Loucy (cell line): ENCODE data around the gene LTBP1.
"Not testable (repeated sequence)": the region's sequence is repeated elsewhere in the genome, so short reads cannot be mapped to it uniquely, and the experiment has no call there.

ENCODE experiments used
- H2AFZ ChIP-seq: fragments of 200-600 bp; sonication (generic); 2 replicates; pipeline ENCODE4 v1.6.0; 2016; ENCODE audit warnings: antibody characterized with exemption, mild to moderate bottlenecking, low read length, moderate library complexity
- H3F3A ChIP-seq: fragments of 200-600 bp; 2 replicates; pipeline ENCODE4 v1.6.0; 2016; ENCODE audit warnings: antibody characterized with exemption, low read depth, mild to moderate bottlenecking
- H3K27me3 ChIP-seq: fragments of 200-600 bp; sonication (generic); 2 replicates; pipeline ENCODE4 v1.6.1; 2014; ENCODE audit warnings: low read length, mild to moderate bottlenecking; ENCODE audit not compliant: insufficient read depth, poor library complexity, severe bottlenecking
- H3K36me3 ChIP-seq: fragments of 200-600 bp; sonication (generic); 2 replicates; pipeline ENCODE4 v1.6.1; 2016; ENCODE audit warnings: low read length; ENCODE audit not compliant: insufficient read depth
- H3K4me1 ChIP-seq: fragments of 200-600 bp; sonication (generic); 2 replicates; pipeline ENCODE4 v1.5.1; 2014; ENCODE audit warnings: low read length, mild to moderate bottlenecking; ENCODE audit not compliant: insufficient read depth, poor library complexity, severe bottlenecking
- H3K4me2 ChIP-seq: fragments of 200-600 bp; sonication (generic); 2 replicates; pipeline ENCODE4 v1.6.0; 2014; ENCODE audit warnings: antibody characterized with exemption, low read length, low read depth, mild to moderate bottlenecking; ENCODE audit not compliant: poor library complexity, severe bottlenecking
- H3K4me3 ChIP-seq: fragments of 200-600 bp; sonication (generic); 2 replicates; pipeline ENCODE4 v1.5.1; 2014; ENCODE audit warnings: low read length, mild to moderate bottlenecking, mixed read lengths; ENCODE audit not compliant: poor library complexity, severe bottlenecking
- H3K79me2 ChIP-seq: fragments of 200-600 bp; sonication (generic); 2 replicates; pipeline ENCODE4 v1.6.1; 2014; ENCODE audit warnings: low read length; ENCODE audit not compliant: insufficient read depth
- H3K9ac ChIP-seq: fragments of 200-600 bp; sonication (generic); 2 replicates; pipeline ENCODE4 v1.6.0; 2014; ENCODE audit warnings: mild to moderate bottlenecking, low read depth, low read length, moderate library complexity; ENCODE audit not compliant: poor library complexity, severe bottlenecking
- H3K9me2 ChIP-seq: fragments of 200-600 bp; sonication (generic); replicated peaks from 2 replicates; pipeline ENCODE4 v1.6.1; 2016; ENCODE audit warnings: low read depth, low read length, mixed read lengths
- H3K9me3 ChIP-seq: fragments of 200-600 bp; sonication (generic); 2 replicates; pipeline ENCODE4 v1.6.1; 2014; ENCODE audit warnings: mild to moderate bottlenecking, antibody characterized with exemption, low read length, low read depth; ENCODE audit not compliant: insufficient read depth
- H4K20me1 ChIP-seq: fragments of 200-600 bp; sonication (generic); 2 replicates; pipeline ENCODE4 v1.6.0; 2014; ENCODE audit warnings: antibody characterized with exemption, low read length, mild to moderate bottlenecking; ENCODE audit not compliant: insufficient read depth, poor library complexity, severe bottlenecking
- CTCF ChIP-seq: fragments of 200-600 bp; sonication (generic); conservative IDR thresholded peaks from 2 replicates; pipeline ENCODE4 v1.5.1; 2014; ENCODE audit warnings: mild to moderate bottlenecking, antibody characterized with exemption, low read length
- EZH2phosphoT487 ChIP-seq: fragments of 200-600 bp; IDR thresholded peaks from 2 replicates; pipeline ENCODE4 v1.6.1; 2018; ENCODE audit warnings: antibody characterized with exemption, mild to moderate bottlenecking, moderate library complexity, borderline replicate concordance

Gene LTBP1

GRCh38 chr2:32915694-32916093, 31.1 kb upstream of the LTBP1 start:
- H3K4me1 ChIP-seq, result no peaks in the 10 kb centered on the region
- H3K9ac ChIP-seq, result no peak overlapping the region
- H3K79me2 ChIP-seq, result no peaks in the 10 kb centered on the region
- no peaks in the 10 kb centered on the region for H3K27me3 ChIP-seq
- TF ChIP-seq EZH2phosphoT487, result no peak
- no peak for TF ChIP-seq CTCF
- no peaks in the 10 kb centered on the region for H3K9me3 ChIP-seq
- H3K9me2 ChIP-seq, result no peaks in the 10 kb centered on the region
- no peaks in the 10 kb centered on the region for H4K20me1 ChIP-seq
- no peaks in the 10 kb centered on the region for H3K36me3 ChIP-seq
- H3K4me3 ChIP-seq, result no peak overlapping the region
- H2AFZ ChIP-seq, result no peak overlapping the region
- no peak overlapping the region for H3K4me2 ChIP-seq
- H3F3A ChIP-seq, result no peaks in the 10 kb centered on the region

- H3F3A ChIP-seq, result no peaks in the 10 kb centered on the region
- no peak overlapping the region for H2AFZ ChIP-seq
- H3K79me2 ChIP-seq, result no peaks in the 10 kb centered on the region
- no peaks in the 10 kb centered on the region for H3K36me3 ChIP-seq
- no peaks in the 10 kb centered on the region for H3K9me2 ChIP-seq
- no peak overlapping the region for H3K4me2 ChIP-seq
- no peaks in the 10 kb centered on the region for H3K27me3 ChIP-seq
- no peaks in the 10 kb centered on the region for H3K4me1 ChIP-seq
- H3K9ac ChIP-seq, result no peak overlapping the region
- TF ChIP-seq EZH2phosphoT487, result no peak
- no peak for TF ChIP-seq CTCF
- H3K9me3 ChIP-seq, result no peaks in the 10 kb centered on the region
- no peak overlapping the region for H3K4me3 ChIP-seq
- H4K20me1 ChIP-seq, result no peaks in the 10 kb centered on the region
Measured at GRCh38 chr2:32918774-32919173, 28.0 kb upstream of the LTBP1 start.

- H3K9me3 ChIP-seq, H3K36me3 ChIP-seq, H3K4me3 ChIP-seq, H3K9me2 ChIP-seq, H3K79me2 ChIP-seq, H3K9ac ChIP-seq, H3K27me3 ChIP-seq, H3F3A ChIP-seq, H4K20me1 ChIP-seq, H3K4me1 ChIP-seq, H2AFZ ChIP-seq, H3K4me2 ChIP-seq: not testable (repeated sequence)
Measured at GRCh38 chr2:32919901-32920300, 26.9 kb upstream of the LTBP1 start.

- not testable (repeated sequence) for H3K9me2 ChIP-seq, H3K4me1 ChIP-seq, H3F3A ChIP-seq, H4K20me1 ChIP-seq, H2AFZ ChIP-seq, H3K4me2 ChIP-seq, H3K9me3 ChIP-seq, H3K36me3 ChIP-seq, H3K27me3 ChIP-seq, H3K4me3 ChIP-seq, H3K9ac ChIP-seq, H3K79me2 ChIP-seq
Measured at GRCh38 chr2:32921486-32921885, 25.3 kb upstream of the LTBP1 start.
